ENCODE results near the gene DMRTC2. TPM values are rescaled to one million over a fixed set of nuclear protein-coding genes. Genes with fewer than 3 reads are reported as not detected.

Gene DMRTC2
- not detected in 2 replicates for total RNA-seq

DNA sequence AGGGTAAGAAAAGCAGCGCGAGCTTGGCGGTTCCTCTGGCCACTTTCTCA is at the start of gene DMRTC2:
Gene DMRTC2 (plus strand): TSS at position 42 of the 50 bp plus-strand sequence. CDS start 2,387 bp downstream, outside the sequence.

GRCh38 chr19:41796362-41796761 is 48.5 kb upstream of the DMRTC2 start, which contains the start of gene CEACAM3:
TSS of gene CEACAM3 (plus strand) at chr19:41796587. CDS start at chr19:41796678, 91 bp downstream.

GRCh38 chr19:41844601-41845000 is 241 bp upstream of the DMRTC2 start, which contains the start of gene LYPD4:
TSS of gene LYPD4 (minus strand) at chr19:41844683. CDS start at chr19:41839285, 5,398 bp downstream.

DNA sequence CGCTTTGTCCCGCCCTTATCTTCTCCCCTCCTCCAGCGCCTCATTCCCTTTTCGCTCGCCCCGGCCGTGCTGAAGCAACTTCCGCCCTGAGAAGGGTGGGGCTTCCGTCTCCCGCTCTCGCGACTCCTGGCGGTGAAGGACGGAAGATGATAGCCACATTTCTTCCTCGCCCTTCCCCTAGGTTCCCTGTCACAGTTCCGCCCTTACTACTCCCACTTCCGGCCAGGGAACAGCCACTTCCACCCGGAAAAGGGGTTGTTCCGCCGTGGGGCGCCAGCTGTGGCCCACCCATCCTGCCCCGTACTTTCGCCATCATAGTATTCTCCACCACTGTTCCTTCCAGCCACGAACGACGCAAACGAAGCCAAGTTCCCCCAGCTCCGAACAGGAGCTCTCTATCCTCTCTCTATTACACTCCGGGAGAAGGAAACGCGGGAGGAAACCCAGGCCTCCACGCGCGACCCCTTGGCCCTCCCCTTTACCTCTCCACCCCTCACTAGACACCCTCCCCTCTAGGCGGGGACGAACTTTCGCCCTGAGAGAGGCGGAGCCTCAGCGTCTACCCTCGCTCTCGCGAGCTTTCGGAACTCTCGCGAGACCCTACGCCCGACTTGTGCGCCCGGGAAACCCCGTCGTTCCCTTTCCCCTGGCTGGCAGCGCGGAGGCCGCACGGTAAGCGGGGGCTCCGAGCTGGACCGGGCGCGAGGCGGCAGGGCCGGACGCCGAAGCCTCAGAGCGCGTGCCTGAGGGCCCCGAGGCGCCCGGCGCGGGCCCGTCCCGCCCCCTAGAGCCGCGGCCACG is 15.0 kb downstream of the DMRTC2 start, which contains the start of gene RPS19:
Gene RPS19 (plus strand): TSS at position 638 of the 801 bp plus-strand sequence. CDS start 520 bp downstream, outside the sequence.

GRCh38 chr19:41876847-41877832 is 32.3 kb downstream of the DMRTC2 start, which contains the start of gene CD79A:
TSS of gene CD79A (plus strand) at chr19:41877279. CDS start at chr19:41877305, 26 bp downstream.

DNA sequence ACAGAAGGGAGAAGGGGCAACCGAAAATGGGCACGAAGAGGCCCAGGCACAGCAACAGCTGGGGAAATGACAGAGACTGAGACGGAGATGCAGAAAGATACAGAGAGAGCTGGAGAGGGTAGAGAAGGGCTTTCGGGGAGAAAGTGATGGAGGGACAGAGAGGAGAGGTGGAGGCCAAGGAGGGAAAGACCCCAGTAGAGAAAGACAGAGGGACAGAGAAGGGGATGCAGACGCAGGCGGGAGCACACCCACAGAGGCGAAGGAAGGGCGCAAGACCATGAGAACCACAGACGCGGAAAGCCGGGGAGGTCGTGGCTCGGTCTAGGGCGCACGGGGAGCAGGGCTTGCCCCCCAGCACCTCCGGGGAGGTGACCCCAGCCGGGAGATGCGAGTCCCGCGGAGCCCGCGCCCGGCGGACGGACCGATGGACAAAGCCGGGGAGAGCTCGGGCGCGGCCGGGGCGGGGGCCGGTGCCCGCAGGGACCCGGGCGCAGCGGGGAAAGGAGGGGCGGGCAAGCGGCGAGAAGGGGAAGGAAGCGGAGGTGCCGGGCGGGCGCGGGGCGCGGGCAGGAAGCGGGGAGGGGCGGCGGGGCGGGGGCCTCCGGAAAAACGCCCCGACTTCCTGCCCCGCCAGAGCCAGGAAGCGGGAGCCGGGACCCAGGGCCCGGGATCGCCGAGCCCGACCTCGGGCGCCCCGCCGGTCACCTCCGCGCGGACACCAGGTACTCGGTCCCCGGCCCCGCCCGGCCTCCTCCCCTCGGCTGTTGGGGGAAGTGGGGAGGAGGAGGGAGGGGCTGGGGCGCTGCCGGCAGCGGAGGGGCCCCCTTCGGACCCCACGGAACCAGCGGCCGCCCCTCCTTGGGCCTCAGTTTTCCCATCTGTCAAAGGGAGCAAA is 38.0 kb downstream of the DMRTC2 start, which contains the start of gene ARHGEF1:
Gene ARHGEF1 (plus strand): TSS at position 617 of the 895 bp plus-strand sequence. CDS start 4,899 bp downstream, outside the sequence.

Other genes with a start within 250 kb of the DMRTC2 start
- gene CEACAM4, start 218.0 kb upstream of the DMRTC2 start, total RNA-seq = not detected in 2 replicates
- not detected in 2 replicates for gene CEACAM7, start 156.8 kb upstream of the DMRTC2 start, total RNA-seq
- not detected in 2 replicates for gene CEACAM5, start 136.4 kb upstream of the DMRTC2 start, total RNA-seq
- gene CEACAM6, start 89.5 kb upstream of the DMRTC2 start, total RNA-seq = not detected in 2 replicates
- not detected in 2 replicates for gene CEACAM3, start 48.5 kb upstream of the DMRTC2 start, total RNA-seq
- gene LYPD4, start 359 bp upstream of the DMRTC2 start, total RNA-seq = not detected in 2 replicates
- gene RPS19, start 15.2 kb downstream of the DMRTC2 start, total RNA-seq = 612 and 811 TPM in 2 replicates
- 0.07 and 0.20 TPM in 2 replicates for gene CD79A, start 32.2 kb downstream of the DMRTC2 start, total RNA-seq
- gene ARHGEF1, start 38.1 kb downstream of the DMRTC2 start, total RNA-seq = 33.4 and 39.2 TPM in 2 replicates
- gene ERFL, start 83.4 kb downstream of the DMRTC2 start, total RNA-seq = 0.07 and 0.10 TPM in 2 replicates
- 184 and 186 TPM in 2 replicates for gene RABAC1, start 114.3 kb downstream of the DMRTC2 start, total RNA-seq
- 0.13 TPM in 1 of 2 replicates, not detected in the other for gene ATP1A3, start 149.2 kb downstream of the DMRTC2 start, total RNA-seq
- gene GRIK5, start 225.2 kb downstream of the DMRTC2 start, total RNA-seq = 3.2 and 7.3 TPM in 2 replicates
- 12.1 and 13.6 TPM in 2 replicates for gene ZNF574, start 231.1 kb downstream of the DMRTC2 start, total RNA-seq